Motor neuron (in vitro differentiated cells): Measurements from ENCODE around the gene TCTN2. TPM values are rescaled to one million over a fixed set of nuclear protein-coding genes. Genes with fewer than 3 reads are reported as not detected.
A peak's percentile ranks its signal among the peaks of the same experiment; 100 is the strongest.

Experiments
- ATAC-seq, 8 experiments: fragments of 200-7000 bp; cut with Tn5 transposase; replicated peaks in 6 of 8; 2 replicates each; pipeline ENCODE4 v1.8.0; 2021; ENCODE audit warnings: mild to moderate bottlenecking in 8 of 8, moderate library complexity in 8 of 8
- H3K27ac ChIP-seq, 2 donors: fragments of 250-450 bp; sonication (Bioruptor Pico); 2 replicates each; pipeline ENCODE4 v1.9.0; 2021; ENCODE audit warnings: antibody characterized with exemption in 2 of 2, mild to moderate bottlenecking in 2 of 2, moderate library complexity in 1 of 2
- H3K4me1 ChIP-seq, 2 donors: fragments of 250-450 bp; sonication (Bioruptor Pico); replicated peaks in 1 of 2; 2 replicates each; pipeline ENCODE4 v1.6.1; 2021; ENCODE audit warnings: antibody characterized with exemption in 2 of 2, mild to moderate bottlenecking in 2 of 2, moderate library complexity in 1 of 2
- H3K4me3 ChIP-seq, 5 donors: fragments of 250-450 bp; sonication (Bioruptor Pico); 2 replicates each; pipeline ENCODE4 v1.9.0; 2021; ENCODE audit warnings: antibody characterized with exemption in 5 of 5, mild to moderate bottlenecking in 5 of 5, moderate library complexity in 4 of 5
- WGBS, 10 experiments: fragments of 450-650 bp; shearing (Covaris generic); methylation state at CpG; one replicate each; pipeline ENCODE4 v1.0.0; 2022; 5-methylcytosine and 5-hydroxymethylcytosine counted together
- in situ Hi-C, 9 experiments: fragments of 400-800 bp; cut with MboI; loops; one replicate each; pipeline ENCODE4 v1.15.0; 2021; ENCODE audit warnings: low sequenced_read_pairs in 9 of 9, low pct_unique_long_range_greater_than_20kb in 2 of 9; ENCODE audit not compliant: unreplicated experiment in 9 of 9
- total RNA-seq, 8 experiments: library from RNA; unstranded; fragments of 300-600 nt; gene quantifications; 2 replicates each; pipeline versions ENCODE4 v1.2.3 to v1.2.4, GENCODE V29; 2022

The TCTN2 gene
- total RNA-seq, 8 experiments from 2014 or later, result 2.4 to 33.3 (median 9.6) TPM

- WGBS, 10 experiments, result 80 to 100% (median 89%) methylated on average over 1 to 3 of the region's 9 CpGs; no CpG with 5 or more reads in 5 of the 10 experiments
Observed at GRCh38 chr12:123657211-123657610, 13.7 kb upstream of the TCTN2 start.

DNA sequence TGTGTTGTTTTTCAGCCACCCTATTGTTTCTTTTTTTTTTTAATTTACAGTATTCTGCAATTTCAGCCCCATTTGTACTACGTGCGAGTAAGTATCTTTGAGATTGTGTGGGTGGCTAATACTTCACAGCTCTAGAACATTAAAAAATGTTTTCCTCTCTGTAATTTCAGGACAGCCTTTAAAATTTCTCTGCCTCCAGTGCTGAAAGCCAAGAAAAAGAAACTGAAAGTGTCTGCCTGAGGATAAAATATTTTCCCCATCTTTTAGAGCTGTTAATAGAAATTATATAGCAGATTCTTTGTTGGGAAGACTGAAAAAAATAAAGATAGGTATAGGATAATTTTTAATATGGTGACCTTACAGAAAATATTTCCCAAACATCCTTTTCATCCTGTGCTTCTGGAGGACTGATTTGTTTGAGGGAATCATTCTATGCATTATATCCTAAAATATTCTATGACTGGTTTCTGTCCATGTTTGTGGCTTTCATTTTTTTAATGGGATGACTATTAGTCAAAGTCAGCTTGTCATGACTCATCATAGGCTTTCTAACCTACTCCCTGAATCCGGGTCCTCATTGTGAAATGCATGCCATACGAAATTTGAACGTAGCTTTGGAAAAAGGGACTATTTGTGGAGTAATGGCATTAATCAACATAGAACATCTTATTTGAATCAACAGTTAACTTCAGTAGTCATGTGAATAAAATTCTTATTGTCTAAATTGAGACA lies 10.8 kb upstream of the TCTN2 start:
- in situ Hi-C loops, result no loop called here

More at GRCh38 chr12:123657211-123657610, 13.7 kb upstream of the TCTN2 start:
- ATAC-seq, result no peak
- Histone ChIP-seq H3K4me1 (no peaks in the 10 kb centered on the region), H3K27ac (no peak overlapping the region), H3K4me3 (no peak overlapping the region)
- in situ Hi-C loops, result no loop called here

GRCh38 chr12:123667771-123668170 lies 3.1 kb upstream of the TCTN2 start:
- 53 to 90% (median 82%) methylated on average over 2 to 8 of the region's 8 CpGs; no CpG with 5 or more reads in 1 of the 10 experiments for WGBS, 10 experiments
- Histone ChIP-seq H3K27ac (no peak overlapping the region), H3K4me1 (peaks cover 6 to 9% of the 10 kb centered on the region in 2 donors), H3K4me3 (no peak overlapping the region)
- ATAC-seq, result no peak
- in situ Hi-C loops, result no loop called here

More for the DNA sequence above, 10.8 kb upstream of the TCTN2 start:
- no peak overlapping the region for H3K27ac ChIP-seq
- H3K4me1 ChIP-seq, result no peaks in the 10 kb centered on the region
- H3K4me3 ChIP-seq, result no peak overlapping the region
- WGBS, 10 experiments, result 19 to 100% (median 84%) methylated on average over 2 to 5 of the region's 5 CpGs
- peak in 2 of 8 experiments; percentile 93 to 96 for ATAC-seq

- peak overlapping the region; percentile 75 to 98 (median 79) for H3K4me3 ChIP-seq
- in situ Hi-C loops, result no loop called here
- H3K27ac ChIP-seq, result no peak overlapping the region
- peaks cover 6 to 9% of the 10 kb centered on the region in 2 donors for H3K4me1 ChIP-seq
- ATAC-seq, result no peak
- 66 to 100% (median 80%) methylated on average over 1 to 6 of the region's 6 CpGs; no CpG with 5 or more reads in 3 of the 10 experiments for WGBS, 10 experiments
Observed at GRCh38 chr12:123671876-123672275, 963 bp downstream of the TCTN2 start.

- 80 to 100% (median 89%) methylated on average over 1 of the region's 1 CpG; no CpG with 5 or more reads in 5 of the 10 experiments for WGBS, 10 experiments
- Histone ChIP-seq H3K4me1 (peaks cover 6 to 9% of the 10 kb centered on the region in 2 donors), H3K27ac (no peak overlapping the region), H3K4me3 (no peak overlapping the region)
- in situ Hi-C loops, result no loop called here
- no peak for ATAC-seq
Observed at GRCh38 chr12:123675436-123675835, 4.5 kb downstream of the TCTN2 start.

GRCh38 chr12:123676616-123677320 lies 5.9 kb downstream of the TCTN2 start:
- 81 to 100% (median 92%) methylated on average over 4 to 7 of the region's 9 CpGs for WGBS, 10 experiments
- ATAC-seq, result no peak
- H3K4me3 ChIP-seq, result no peak overlapping the region
- peaks cover 3 to 4% of the 10 kb centered on the region in 2 donors for H3K4me1 ChIP-seq
- in situ Hi-C loops, result no loop called here
- H3K27ac ChIP-seq, result no peak overlapping the region

DNA sequence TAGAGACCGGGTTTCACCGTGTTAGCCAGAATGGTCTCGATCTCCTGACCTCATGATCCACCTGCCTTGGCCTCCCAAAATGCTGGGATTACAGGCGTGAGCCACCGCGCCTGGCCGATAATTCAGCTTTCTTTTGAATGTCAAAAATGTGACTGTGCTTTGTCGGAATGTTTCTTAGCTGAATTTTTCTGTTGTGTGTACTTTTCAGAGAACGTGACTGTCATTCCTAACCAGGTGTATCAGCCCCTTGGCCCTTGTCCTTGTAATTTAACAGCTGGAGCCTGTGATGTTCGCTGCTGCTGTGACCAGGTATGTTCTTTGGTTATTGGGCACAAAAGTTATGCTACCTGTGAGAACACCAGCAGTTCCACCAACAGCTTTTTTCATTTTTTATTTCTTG lies 8.1 kb downstream of the TCTN2 start:
- no peaks in the 10 kb centered on the region for H3K4me1 ChIP-seq
- no peak overlapping the region for H3K27ac ChIP-seq
- 80 to 100% (median 100%) methylated on average over 1 to 6 of the region's 10 CpGs; no CpG with 5 or more reads in 1 of the 10 experiments for WGBS, 10 experiments
- ATAC-seq, result no peak
- in situ Hi-C loops, result no loop called here
- no peak overlapping the region for H3K4me3 ChIP-seq

DNA sequence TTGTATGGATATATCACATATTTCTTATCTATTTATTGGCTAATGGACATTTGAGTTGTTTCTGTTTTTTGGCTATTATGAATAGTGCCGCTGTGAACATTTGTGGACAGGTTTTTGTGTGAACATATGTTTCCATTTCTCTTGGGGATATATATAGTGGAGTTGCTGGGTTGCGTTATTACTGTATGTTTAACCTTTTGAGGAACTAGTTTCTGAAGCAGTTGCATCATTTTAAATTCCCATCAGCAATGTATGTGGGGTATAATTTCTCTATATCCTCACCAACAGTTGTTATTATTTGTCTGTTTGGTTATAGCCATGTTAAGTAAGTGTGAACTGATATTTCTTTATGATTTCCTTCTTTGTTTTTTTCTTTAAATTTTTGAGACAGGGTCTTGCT lies 10.7 kb downstream of the TCTN2 start:
- in situ Hi-C loops, result no loop called here
- H3K27ac ChIP-seq, result no peak overlapping the region
- no peak overlapping the region for H3K4me3 ChIP-seq
- no peaks in the 10 kb centered on the region for H3K4me1 ChIP-seq
- no peak for ATAC-seq
- 60 to 100% (median 93%) methylated on average over 1 to 2 of the region's 2 CpGs; no CpG with 5 or more reads in 1 of the 10 experiments for WGBS, 10 experiments

DNA sequence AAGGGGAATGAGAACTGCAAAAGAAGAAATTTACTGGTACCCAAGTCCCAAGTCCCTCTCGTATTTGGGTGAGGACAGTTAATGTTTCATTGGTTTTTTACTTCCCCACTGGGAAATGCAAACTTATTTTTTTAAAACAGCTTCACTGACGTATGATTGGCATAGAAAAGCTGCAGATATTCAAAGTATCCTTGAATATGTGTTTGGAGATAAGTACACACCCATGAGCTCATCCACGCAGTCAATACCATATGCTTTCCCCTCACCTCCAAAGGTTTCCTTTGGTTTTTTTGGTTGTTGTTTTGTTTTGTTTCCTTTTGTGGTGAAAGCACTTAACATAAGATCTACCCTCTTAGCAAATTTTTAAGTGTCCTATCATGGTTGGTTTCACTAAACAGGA lies 13.1 kb downstream of the TCTN2 start:
- peak in 2 of 8 experiments; percentile 57 to 76 for ATAC-seq
- H3K4me3 ChIP-seq, result no peak overlapping the region
- in situ Hi-C loops, result no loop called here
- WGBS, 10 experiments, result 46 to 100% (median 83%) methylated on average over 1 to 3 of the region's 3 CpGs
- H3K4me1 ChIP-seq, result no peaks in the 10 kb centered on the region
- H3K27ac ChIP-seq, result no peak overlapping the region

GRCh38 chr12:123686636-123687190 lies 15.8 kb downstream of the TCTN2 start:
- Histone ChIP-seq H3K4me3 (no peak overlapping the region), H3K27ac (no peak overlapping the region), H3K4me1 (no peaks in the 10 kb centered on the region)
- ATAC-seq, result no peak
- 87 to 100% (median 95%) methylated on average over 3 to 15 of the region's 18 CpGs for WGBS, 10 experiments
- in situ Hi-C loops, result no loop called here

DNA sequence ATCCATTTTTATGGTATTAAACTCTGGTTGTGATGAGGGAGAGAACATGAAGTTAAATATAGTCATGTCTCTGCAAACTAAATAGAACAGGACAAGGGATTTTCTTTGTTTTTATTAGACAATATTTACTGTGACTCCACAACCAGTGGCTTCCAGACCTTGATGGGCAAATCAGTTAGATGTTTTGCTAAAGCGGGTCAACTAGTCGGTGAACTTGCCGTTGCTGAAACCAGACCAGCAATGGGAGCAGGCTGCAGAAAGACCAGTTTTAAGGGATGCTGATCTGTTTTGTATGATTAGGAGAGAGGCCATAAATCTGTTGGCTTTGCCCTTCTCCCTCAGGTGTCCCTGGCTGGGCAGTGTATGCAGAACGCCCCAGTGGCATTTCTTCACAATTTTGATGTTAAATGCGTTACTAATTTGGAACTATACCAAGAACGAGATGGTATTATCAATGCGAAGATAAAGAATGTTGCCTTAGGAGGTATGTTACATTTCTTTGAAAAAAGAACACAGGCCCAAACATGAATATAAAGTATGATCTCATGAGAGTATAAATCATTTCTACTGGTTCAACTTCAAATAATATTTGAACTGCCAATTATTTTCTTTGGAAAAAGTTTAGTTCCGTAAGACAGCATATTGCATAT lies 19.4 kb downstream of the TCTN2 start:
- 82 to 100% (median 94%) methylated on average over 2 to 8 of the region's 8 CpGs for WGBS, 10 experiments
- in situ Hi-C loops, result no loop called here
- H3K4me3 ChIP-seq, result no peak overlapping the region
- H3K4me1 ChIP-seq, result no peaks in the 10 kb centered on the region
- ATAC-seq, result no peak
- no peak overlapping the region for H3K27ac ChIP-seq

DNA sequence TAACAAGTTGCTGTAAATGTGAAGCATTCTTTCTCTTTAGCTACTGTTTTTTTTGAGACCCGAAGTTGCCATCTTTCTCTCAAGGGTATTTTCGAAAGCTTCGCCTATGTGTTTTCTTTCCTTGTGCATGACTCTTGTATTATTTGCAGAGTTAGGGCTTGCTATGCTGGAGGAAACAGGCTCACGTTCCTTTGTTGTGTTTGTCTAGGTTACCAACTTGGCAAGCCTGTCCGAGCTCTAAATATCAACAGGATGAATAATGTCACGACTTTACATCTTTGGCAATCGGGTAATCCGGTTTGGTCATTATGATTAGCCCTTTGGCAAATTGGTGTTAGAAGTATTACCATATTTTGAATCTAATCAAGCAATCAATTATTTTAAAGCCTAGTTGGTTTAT lies 25.3 kb downstream of the TCTN2 start:
- no peaks in the 10 kb centered on the region for H3K4me1 ChIP-seq
- peak in 1 of 8 experiments; percentile 83 for ATAC-seq
- 77 to 100% (median 90%) methylated on average over 1 to 7 of the region's 8 CpGs for WGBS, 10 experiments
- H3K4me3 ChIP-seq, result no peak overlapping the region
- in situ Hi-C loops, result no loop called here
- no peak overlapping the region for H3K27ac ChIP-seq

DNA sequence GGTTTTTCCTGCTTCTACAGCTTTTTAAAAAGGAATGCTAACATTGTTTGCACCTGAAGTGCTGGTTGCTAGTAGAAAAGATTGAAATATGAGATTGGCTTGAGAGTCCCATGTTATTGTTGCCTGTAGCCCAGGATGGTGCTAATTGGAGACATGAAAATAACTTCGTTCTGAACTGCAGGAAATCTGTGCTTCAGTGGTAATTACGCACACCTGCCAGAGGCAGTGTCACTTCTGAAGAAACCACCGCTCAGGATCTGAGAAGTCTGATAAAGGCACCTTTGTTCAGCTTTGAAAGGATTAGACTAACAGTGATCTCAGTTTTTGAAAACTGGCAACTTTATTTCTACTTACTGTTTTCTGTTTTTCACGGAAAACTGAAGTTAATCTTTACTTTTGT lies 25.7 kb downstream of the TCTN2 start:
- WGBS, 10 experiments, result 70 to 97% (median 82%) methylated on average over 1 to 4 of the region's 4 CpGs
- Histone ChIP-seq H3K4me1 (no peaks in the 10 kb centered on the region), H3K4me3 (no peak overlapping the region), H3K27ac (no peak overlapping the region)
- in situ Hi-C loops, result no loop called here
- ATAC-seq, result peak in 1 of 8 experiments; percentile 21
